ENCODE data around the gene C1orf105.

Gene C1orf105

GRCh38 chr1:172455451-172455850 is 35.0 kb downstream of the C1orf105 start:
- DNase-seq (ENCODE audit: low read depth in 1 of 2, low spot score in 1 of 2) = no peak

- DNase-seq (ENCODE audit: low read depth in 1 of 2, low spot score in 1 of 2) = no peak
Measured at GRCh38 chr1:172456344-172456769, 35.9 kb downstream of the C1orf105 start.

- no peak for DNase-seq (ENCODE audit: low read depth in 1 of 2, low spot score in 1 of 2)
Measured at GRCh38 chr1:172457479-172458130, 37.1 kb downstream of the C1orf105 start.

GRCh38 chr1:172460177-172460576 is 39.7 kb downstream of the C1orf105 start:
- DNase-seq (ENCODE audit: low read depth in 1 of 2, low spot score in 1 of 2) = no peak

- DNase-seq (ENCODE audit: low read depth in 1 of 2, low spot score in 1 of 2) = no peak
Measured at GRCh38 chr1:172460887-172461315, 40.4 kb downstream of the C1orf105 start.

GRCh38 chr1:172465617-172466016 is 45.1 kb downstream of the C1orf105 start:
- no peak for DNase-seq (ENCODE audit: low read depth in 1 of 2, low spot score in 1 of 2)

GRCh38 chr1:172466795-172467407 is 46.4 kb downstream of the C1orf105 start:
- no peak for DNase-seq (ENCODE audit: low read depth in 1 of 2, low spot score in 1 of 2)

GRCh38 chr1:172467446-172467845 is 47.0 kb downstream of the C1orf105 start:
- DNase-seq (ENCODE audit: low read depth in 1 of 2, low spot score in 1 of 2) = no peak

- no peak for DNase-seq (ENCODE audit: low read depth in 1 of 2, low spot score in 1 of 2)
Measured at GRCh38 chr1:172468296-172468695, 47.8 kb downstream of the C1orf105 start.

GRCh38 chr1:172469717-172470116 is 49.2 kb downstream of the C1orf105 start:
- DNase-seq (ENCODE audit: low read depth in 1 of 2, low spot score in 1 of 2) = no peak

- DNase-seq (ENCODE audit: low read depth in 1 of 2, low spot score in 1 of 2) = no peak
Measured at GRCh38 chr1:172470149-172470548, 49.7 kb downstream of the C1orf105 start.

- no peak for DNase-seq (ENCODE audit: low read depth in 1 of 2, low spot score in 1 of 2)
Measured at GRCh38 chr1:172471666-172472065, 51.2 kb downstream of the C1orf105 start.

- DNase-seq (ENCODE audit: low read depth in 1 of 2, low spot score in 1 of 2) = no peak
Measured at GRCh38 chr1:172472495-172472894, 52.0 kb downstream of the C1orf105 start.

- DNase-seq (ENCODE audit: low read depth in 1 of 2, low spot score in 1 of 2) = no peak
Measured at GRCh38 chr1:172473302-172473701, 52.8 kb downstream of the C1orf105 start.

GRCh38 chr1:172473842-172474241 is 53.4 kb downstream of the C1orf105 start:
- no peak for DNase-seq (ENCODE audit: low read depth in 1 of 2, low spot score in 1 of 2)

- DNase-seq (ENCODE audit: low read depth in 1 of 2, low spot score in 1 of 2) = no peak
Measured at GRCh38 chr1:172476218-172476811, 55.8 kb downstream of the C1orf105 start.

GRCh38 chr1:172477216-172477615 is 56.7 kb downstream of the C1orf105 start:
- DNase-seq (ENCODE audit: low read depth in 1 of 2, low spot score in 1 of 2) = no peak

- no peak for DNase-seq (ENCODE audit: low read depth in 1 of 2, low spot score in 1 of 2)
Measured at GRCh38 chr1:172477741-172478140, 57.3 kb downstream of the C1orf105 start.

GRCh38 chr1:172478485-172478884 is 58.0 kb downstream of the C1orf105 start:
- no peak for DNase-seq (ENCODE audit: low read depth in 1 of 2, low spot score in 1 of 2)

- no peak for DNase-seq (ENCODE audit: low read depth in 1 of 2, low spot score in 1 of 2)
Measured at GRCh38 chr1:172480431-172480830, 59.9 kb downstream of the C1orf105 start.

GRCh38 chr1:172482044-172482443 is 61.6 kb downstream of the C1orf105 start:
- DNase-seq (ENCODE audit: low read depth in 1 of 2, low spot score in 1 of 2) = no peak

GRCh38 chr1:172483448-172483847 is 63.0 kb downstream of the C1orf105 start:
- DNase-seq (ENCODE audit: low read depth in 1 of 2, low spot score in 1 of 2) = no peak

- DNase-seq (ENCODE audit: low read depth in 1 of 2, low spot score in 1 of 2) = no peak
Measured at GRCh38 chr1:172484252-172484651, 63.8 kb downstream of the C1orf105 start.
